ENCODE results near the gene NPM1.

The NPM1 gene

DNA sequence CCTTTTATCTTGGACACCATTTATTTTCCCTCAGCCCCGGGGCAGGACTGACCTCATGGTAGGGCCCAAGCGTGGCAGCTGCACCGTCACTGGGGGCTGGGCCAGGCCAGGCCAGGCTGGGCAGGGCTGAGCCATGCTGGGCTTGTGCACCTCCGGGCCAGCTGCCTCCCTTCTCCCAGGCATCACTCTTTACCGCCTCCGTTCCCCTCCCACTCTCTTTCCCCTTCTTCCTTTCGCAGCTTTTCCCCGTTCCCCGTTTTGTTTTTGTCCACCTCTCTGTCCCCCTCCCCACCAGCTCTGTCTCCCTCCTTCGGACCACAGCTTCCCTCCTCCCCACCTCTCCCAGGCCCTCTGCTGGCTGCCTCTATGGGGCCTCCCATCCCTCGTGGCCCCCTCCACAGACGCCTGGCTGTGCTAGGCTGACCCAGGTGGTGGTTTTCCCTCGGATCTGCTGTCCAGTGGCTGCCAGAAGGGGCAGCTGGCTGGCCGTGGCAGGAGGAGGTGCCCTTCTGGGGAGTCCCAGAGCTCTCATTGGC, 49.7 kb downstream of the NPM1 start:
- Histone ChIP-seq H3K4me3 (ENCODE audit: low read length in 2 of 2) (no peak overlapping the region), H3K27me3 (ENCODE audit: control insufficient read depth in 1 of 2, insufficient read depth in 2 of 2, low read length in 2 of 2) (no peaks in the 10 kb centered on the region), H3K27ac (ENCODE audit: low read length) (no peak overlapping the region), H3K9me3 (ENCODE audit: control insufficient read depth in 2 of 2, low read length in 2 of 2) (no peaks in the 10 kb centered on the region), H3K36me3 (ENCODE audit: control insufficient read depth in 2 of 2, insufficient read depth in 2 of 2, low read length in 2 of 2) (no peaks in the 10 kb centered on the region), H3K9ac (ENCODE audit: low read length in 2 of 2) (no peak overlapping the region), H3K4me1 (ENCODE audit: control insufficient read depth, insufficient read depth, low read length) (no peaks in the 10 kb centered on the region)

DNA sequence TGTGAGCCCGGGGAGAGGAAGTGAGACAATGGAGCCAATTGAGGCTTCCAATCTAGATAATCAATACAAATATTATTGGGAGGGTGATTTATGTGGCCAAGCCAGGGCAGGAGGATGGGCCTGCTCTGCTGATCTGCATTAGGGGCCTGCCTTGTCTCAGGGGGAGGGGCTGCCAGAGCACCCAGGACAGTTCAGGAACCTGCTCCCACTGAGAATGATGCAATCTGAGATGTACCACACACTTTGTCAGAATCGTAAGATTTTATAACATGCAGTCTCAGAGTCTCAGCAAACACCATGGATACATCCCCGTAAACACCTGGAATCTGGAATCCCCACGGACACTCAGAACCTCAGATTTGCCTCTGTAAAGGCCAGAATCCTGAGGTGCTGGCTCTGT, 51.1 kb downstream of the NPM1 start:
- Histone ChIP-seq H3K36me3 (ENCODE audit: control insufficient read depth in 2 of 2, insufficient read depth in 2 of 2, low read length in 2 of 2) (no peaks in the 10 kb centered on the region), H3K9ac (ENCODE audit: low read length in 2 of 2) (no peak overlapping the region), H3K27me3 (ENCODE audit: control insufficient read depth in 1 of 2, insufficient read depth in 2 of 2, low read length in 2 of 2) (no peaks in the 10 kb centered on the region), H3K9me3 (ENCODE audit: control insufficient read depth in 2 of 2, low read length in 2 of 2) (no peaks in the 10 kb centered on the region), H3K27ac (ENCODE audit: low read length) (no peak overlapping the region), H3K4me3 (ENCODE audit: low read length in 2 of 2) (no peak overlapping the region), H3K4me1 (ENCODE audit: control insufficient read depth, insufficient read depth, low read length) (no peaks in the 10 kb centered on the region)

DNA sequence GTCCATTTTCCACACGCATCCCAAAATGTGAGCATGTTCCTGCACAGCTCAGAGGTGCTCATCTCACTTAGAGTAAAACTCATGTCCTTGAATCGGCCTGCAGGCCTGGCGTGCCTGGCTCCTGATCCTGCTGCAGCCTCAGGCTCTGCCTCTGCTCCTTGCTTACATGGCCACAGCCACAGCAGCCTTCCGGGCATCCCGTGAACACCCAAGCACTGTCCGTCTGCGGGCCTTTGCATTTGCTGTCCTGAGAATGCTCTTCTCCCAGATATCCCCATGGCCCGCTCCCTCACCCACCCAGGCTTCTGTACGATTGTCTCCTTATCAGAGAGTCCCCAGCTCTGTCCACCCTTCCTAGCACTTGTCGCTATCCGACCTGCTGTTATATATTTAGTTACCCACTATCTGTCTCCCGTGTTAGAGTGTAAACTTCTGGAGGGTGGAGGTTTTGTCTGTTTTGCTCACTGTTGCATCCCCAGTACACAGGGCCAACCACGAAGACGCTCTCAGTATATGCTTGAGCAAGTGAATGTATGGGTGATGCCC, 53.7 kb downstream of the NPM1 start:
- no peaks in the 10 kb centered on the region for H3K36me3 ChIP-seq (ENCODE audit: control insufficient read depth in 2 of 2, insufficient read depth in 2 of 2, low read length in 2 of 2)
- H3K27me3 ChIP-seq (ENCODE audit: control insufficient read depth in 1 of 2, insufficient read depth in 2 of 2, low read length in 2 of 2), result no peaks in the 10 kb centered on the region
- H3K4me1 ChIP-seq (ENCODE audit: control insufficient read depth, insufficient read depth, low read length), result peaks cover 6% of the 10 kb centered on the region
- no peak overlapping the region for H3K4me3 ChIP-seq (ENCODE audit: low read length in 2 of 2)
- no peaks in the 10 kb centered on the region for H3K9me3 ChIP-seq (ENCODE audit: control insufficient read depth in 2 of 2, low read length in 2 of 2)
- no peak overlapping the region for H3K27ac ChIP-seq (ENCODE audit: low read length)
- H3K9ac ChIP-seq (ENCODE audit: low read length in 2 of 2), result no peak overlapping the region

DNA sequence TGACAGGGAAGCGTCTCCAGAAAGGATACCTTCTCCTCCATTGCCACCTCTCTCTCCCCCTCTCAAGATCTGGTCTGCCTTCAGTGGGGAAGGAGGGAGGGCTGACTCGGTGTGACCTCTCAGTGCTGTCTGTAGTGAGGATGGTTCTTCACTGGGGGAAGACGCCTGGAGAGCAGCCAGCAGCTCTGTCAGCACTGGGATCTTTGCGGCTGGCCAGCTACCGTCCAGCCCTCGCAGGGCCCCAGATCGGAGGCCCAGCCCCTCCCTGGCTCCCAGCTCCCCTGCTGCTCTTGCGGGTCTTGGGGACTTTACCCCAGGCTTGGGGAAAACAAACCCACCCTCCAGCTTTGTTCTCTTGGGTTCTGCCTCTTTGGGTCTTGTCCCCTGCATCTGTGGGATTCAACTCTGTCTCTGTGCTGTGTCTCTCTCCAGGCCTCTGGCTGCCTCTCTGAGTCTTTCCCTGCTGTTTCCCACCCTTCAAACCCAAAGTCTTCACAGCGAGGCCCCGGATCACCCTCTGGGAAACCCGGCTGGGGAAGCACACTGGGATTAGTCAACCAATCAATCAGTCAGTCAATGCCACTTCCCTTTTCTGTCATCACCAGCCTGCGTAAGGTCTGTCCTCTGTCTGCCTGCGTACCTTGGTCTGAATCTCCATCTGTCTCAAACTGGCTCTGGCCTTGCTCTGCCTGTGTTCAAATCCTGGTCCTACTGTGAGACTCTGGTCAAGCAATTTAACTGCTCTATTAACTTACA, 54.8 kb downstream of the NPM1 start:
- Histone ChIP-seq H3K4me1 (ENCODE audit: control insufficient read depth, insufficient read depth, low read length) (peaks cover 6% of the 10 kb centered on the region), H3K9ac (ENCODE audit: low read length in 2 of 2) (no peak overlapping the region), H3K36me3 (ENCODE audit: control insufficient read depth in 2 of 2, insufficient read depth in 2 of 2, low read length in 2 of 2) (no peaks in the 10 kb centered on the region), H3K9me3 (ENCODE audit: control insufficient read depth in 2 of 2, low read length in 2 of 2) (no peaks in the 10 kb centered on the region), H3K27me3 (ENCODE audit: control insufficient read depth in 1 of 2, insufficient read depth in 2 of 2, low read length in 2 of 2) (no peaks in the 10 kb centered on the region), H3K27ac (ENCODE audit: low read length) (no peak overlapping the region), H3K4me3 (ENCODE audit: low read length in 2 of 2) (no peak overlapping the region)

DNA sequence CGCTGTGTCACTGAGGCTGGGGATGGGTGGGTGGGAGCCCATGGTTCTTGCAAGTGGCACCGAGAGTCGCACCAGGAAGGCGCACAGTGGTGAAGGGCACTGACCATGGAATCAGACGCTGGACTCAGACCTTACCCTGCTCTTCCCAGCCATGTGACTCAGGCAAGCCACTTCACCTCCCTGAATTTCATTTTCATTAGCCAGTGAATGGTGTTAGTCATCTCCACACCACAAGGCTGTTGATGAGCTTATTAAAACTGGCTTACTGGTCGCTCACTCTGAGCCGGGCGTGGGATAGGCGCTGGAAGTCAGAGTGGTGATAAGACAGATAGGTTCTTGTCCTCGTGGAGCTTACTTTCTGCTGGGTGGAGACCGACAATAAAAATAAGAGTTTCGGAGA, 56.9 kb downstream of the NPM1 start:
- no peaks in the 10 kb centered on the region for H3K9me3 ChIP-seq (ENCODE audit: control insufficient read depth in 2 of 2, low read length in 2 of 2)
- no peak overlapping the region for H3K9ac ChIP-seq (ENCODE audit: low read length in 2 of 2)
- H3K4me3 ChIP-seq (ENCODE audit: low read length in 2 of 2), result no peak overlapping the region
- peaks cover 6% of the 10 kb centered on the region for H3K4me1 ChIP-seq (ENCODE audit: control insufficient read depth, insufficient read depth, low read length)
- no peak overlapping the region for H3K27ac ChIP-seq (ENCODE audit: low read length)
- H3K36me3 ChIP-seq (ENCODE audit: control insufficient read depth in 2 of 2, insufficient read depth in 2 of 2, low read length in 2 of 2), result no peaks in the 10 kb centered on the region
- H3K27me3 ChIP-seq (ENCODE audit: control insufficient read depth in 1 of 2, insufficient read depth in 2 of 2, low read length in 2 of 2), result no peaks in the 10 kb centered on the region

DNA sequence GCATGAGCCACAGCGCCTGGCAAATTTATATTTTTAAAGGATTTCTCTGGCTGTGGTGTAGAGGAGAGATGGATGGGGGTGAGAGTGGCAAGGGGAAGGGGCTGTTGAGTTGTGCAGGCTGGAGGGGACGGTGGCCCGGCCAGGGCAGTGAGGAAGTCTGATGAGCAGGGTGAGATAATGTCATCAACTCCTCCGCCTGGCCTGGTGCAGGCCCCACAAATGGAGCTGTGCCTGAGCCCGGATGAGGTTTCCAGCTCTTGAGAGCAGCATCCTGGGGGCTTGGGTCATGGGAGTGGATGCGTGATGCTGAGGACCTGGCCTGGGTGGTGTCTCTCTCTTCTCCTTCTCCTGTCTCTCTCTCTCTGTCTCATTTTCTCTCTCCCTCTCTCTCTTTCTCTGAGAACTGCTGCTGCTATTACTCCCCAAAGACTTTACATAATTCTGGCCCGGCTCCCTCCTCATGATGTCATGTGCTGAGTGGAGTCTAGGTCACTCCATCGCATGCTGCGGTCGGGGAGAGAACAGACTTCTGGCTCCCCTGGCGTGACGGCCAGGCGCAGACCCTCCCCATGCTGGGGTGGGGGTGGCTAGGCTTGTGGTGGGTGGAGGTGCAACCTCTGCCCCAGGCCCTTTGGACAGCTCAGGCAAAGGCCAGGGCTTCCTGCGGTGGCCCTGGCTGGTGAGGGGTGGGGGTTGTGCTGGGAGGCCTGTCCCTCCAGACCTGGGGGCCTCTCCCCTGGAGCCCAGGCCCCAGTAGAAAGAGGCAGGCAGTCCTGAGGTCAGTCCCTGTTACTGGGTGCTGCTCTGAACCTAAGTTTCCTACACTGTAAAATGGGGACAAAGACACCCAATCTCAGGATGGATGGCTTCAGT, 58.2 kb downstream of the NPM1 start:
- Histone ChIP-seq H3K4me3 (ENCODE audit: low read length in 2 of 2) (no peak overlapping the region), H3K4me1 (ENCODE audit: control insufficient read depth, insufficient read depth, low read length) (peaks cover 9% of the 10 kb centered on the region)

DNA sequence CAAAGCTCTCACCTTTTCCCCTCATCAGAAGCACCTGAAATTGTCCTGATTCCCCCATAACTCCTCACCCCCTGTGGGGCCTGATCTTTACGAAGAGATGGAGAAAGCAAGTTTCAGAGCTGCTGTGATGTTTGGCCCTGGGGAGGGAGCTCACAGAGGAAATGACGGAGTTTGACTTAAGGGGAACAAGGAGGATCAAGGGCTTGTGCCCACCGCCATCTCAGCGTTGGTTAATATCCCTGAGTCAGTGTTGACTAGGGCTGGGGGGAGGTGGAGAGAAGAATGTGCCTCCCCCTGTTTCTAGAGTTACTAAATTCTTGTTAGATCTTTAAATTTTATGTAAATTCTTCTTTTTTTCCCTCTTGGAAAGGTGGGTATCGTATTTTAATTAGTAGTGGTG, 59.6 kb downstream of the NPM1 start:
- H3K27me3 ChIP-seq (ENCODE audit: control insufficient read depth in 1 of 2, insufficient read depth in 2 of 2, low read length in 2 of 2), result no peaks in the 10 kb centered on the region
- H3K4me1 ChIP-seq (ENCODE audit: control insufficient read depth, insufficient read depth, low read length), result peaks cover 14% of the 10 kb centered on the region
- H3K9me3 ChIP-seq (ENCODE audit: control insufficient read depth in 2 of 2, low read length in 2 of 2), result no peaks in the 10 kb centered on the region
- no peak overlapping the region for H3K9ac ChIP-seq (ENCODE audit: low read length in 2 of 2)
- no peak overlapping the region for H3K27ac ChIP-seq (ENCODE audit: low read length)
- H3K4me3 ChIP-seq (ENCODE audit: low read length in 2 of 2), result no peak overlapping the region
- H3K36me3 ChIP-seq (ENCODE audit: control insufficient read depth in 2 of 2, insufficient read depth in 2 of 2, low read length in 2 of 2), result no peaks in the 10 kb centered on the region

More for the DNA sequence above, 58.2 kb downstream of the NPM1 start:
- H3K9me3 ChIP-seq (ENCODE audit: control insufficient read depth in 2 of 2, low read length in 2 of 2), result no peaks in the 10 kb centered on the region
- H3K9ac ChIP-seq (ENCODE audit: low read length in 2 of 2), result no peak overlapping the region
- no peaks in the 10 kb centered on the region for H3K27me3 ChIP-seq (ENCODE audit: control insufficient read depth in 1 of 2, insufficient read depth in 2 of 2, low read length in 2 of 2)
- no peak overlapping the region for H3K27ac ChIP-seq (ENCODE audit: low read length)
- no peaks in the 10 kb centered on the region for H3K36me3 ChIP-seq (ENCODE audit: control insufficient read depth in 2 of 2, insufficient read depth in 2 of 2, low read length in 2 of 2)

DNA sequence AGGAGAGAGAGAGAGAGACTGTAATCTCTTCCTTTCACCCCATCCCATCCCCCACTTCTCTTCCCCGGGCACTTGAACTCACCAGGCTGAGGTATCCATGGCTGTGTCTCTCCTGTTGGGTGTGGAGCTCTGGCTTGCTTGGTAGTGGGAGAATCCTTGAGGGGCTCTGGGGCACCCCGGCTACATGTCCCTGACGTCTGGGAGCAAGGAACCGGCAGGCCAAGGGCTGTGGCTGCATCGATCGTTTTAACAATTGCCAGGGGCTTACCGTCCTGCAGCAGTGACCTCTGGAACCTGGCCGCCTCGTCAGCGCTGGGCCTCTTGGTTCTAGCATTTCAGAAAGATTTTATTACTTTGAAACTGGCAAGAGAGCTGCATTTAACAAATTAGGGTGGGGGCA, 61.8 kb downstream of the NPM1 start:
- no peaks in the 10 kb centered on the region for H3K9me3 ChIP-seq (ENCODE audit: control insufficient read depth in 2 of 2, low read length in 2 of 2)
- no peaks in the 10 kb centered on the region for H3K27me3 ChIP-seq (ENCODE audit: control insufficient read depth in 1 of 2, insufficient read depth in 2 of 2, low read length in 2 of 2)
- no peak overlapping the region for H3K4me3 ChIP-seq (ENCODE audit: low read length in 2 of 2)
- no peaks in the 10 kb centered on the region for H3K36me3 ChIP-seq (ENCODE audit: control insufficient read depth in 2 of 2, insufficient read depth in 2 of 2, low read length in 2 of 2)
- no peak overlapping the region for H3K27ac ChIP-seq (ENCODE audit: low read length)
- H3K4me1 ChIP-seq (ENCODE audit: control insufficient read depth, insufficient read depth, low read length), result peaks cover 14% of the 10 kb centered on the region
- no peak overlapping the region for H3K9ac ChIP-seq (ENCODE audit: low read length in 2 of 2)

DNA sequence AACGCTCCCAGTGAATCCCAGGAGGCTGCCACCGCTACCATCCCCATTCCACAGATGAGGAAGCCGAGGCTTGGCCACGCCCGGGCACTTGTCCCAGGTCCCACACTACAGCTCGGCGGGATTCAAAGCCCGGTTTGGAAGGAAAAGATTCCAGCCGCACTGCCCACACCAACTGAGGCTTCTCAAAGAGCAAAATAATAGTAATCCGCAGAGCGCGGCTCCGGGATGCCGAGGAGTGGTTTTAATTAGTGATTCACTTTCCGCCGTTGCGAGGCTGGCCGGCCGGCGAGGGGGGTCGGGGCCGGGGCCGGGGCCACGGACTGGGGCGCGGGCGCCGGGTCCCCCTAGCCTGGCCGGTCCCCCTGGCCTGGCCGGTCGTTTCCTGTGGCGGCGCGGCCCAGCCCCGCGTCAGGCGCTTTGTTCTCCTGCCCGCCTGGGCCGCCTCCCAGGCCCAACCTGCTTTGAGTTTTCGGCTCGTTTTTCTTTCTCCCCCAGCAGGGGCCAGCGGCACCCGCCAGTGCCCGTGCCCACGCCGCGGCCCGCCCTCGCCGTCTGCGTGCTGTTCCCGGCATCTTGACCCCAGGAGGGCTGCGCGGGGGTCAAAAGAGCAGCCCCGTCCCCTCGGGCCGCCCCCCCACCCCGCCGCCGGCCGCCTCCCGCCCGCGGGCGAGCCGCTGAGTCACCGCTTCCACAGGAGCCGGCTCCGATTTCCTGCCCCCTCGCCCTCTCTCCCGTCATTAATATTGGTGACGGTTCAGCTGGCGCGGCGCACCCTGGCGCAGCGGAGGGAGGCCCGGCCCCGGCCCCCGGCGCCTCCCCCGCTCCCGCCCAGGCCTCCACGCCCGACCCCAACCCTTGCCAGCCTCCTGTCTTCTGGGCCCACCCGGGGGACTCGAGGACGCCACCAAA, 63.0 kb downstream of the NPM1 start:
- Histone ChIP-seq H3K9me3 (ENCODE audit: control insufficient read depth in 2 of 2, low read length in 2 of 2) (no peaks in the 10 kb centered on the region), H3K9ac (ENCODE audit: low read length in 2 of 2) (peak overlapping the region in 1 of 2 donors; percentile 44), H3K27ac (ENCODE audit: low read length) (no peak overlapping the region)

DNA sequence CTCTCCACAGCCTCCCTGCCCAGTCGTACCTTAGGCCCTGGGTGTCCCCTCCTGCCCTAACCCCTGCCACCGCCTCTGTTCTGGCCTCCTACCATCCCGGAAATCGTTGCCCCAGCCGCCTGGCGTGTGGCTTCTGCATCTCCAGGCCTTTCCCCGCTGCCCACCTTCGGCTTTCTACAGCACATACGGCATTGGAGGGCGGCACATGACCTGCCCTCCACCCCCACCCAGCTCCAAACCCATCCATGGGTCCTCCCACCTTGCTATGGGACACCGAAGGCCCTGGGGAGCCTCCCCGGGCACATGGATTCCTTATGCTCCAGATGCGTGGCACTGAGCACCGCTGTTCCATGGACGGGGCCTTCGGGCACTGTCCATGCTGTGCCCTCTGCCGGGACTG, 63.8 kb downstream of the NPM1 start:
- no peaks in the 10 kb centered on the region for H3K9me3 ChIP-seq (ENCODE audit: control insufficient read depth in 2 of 2, low read length in 2 of 2)
- peak overlapping the region in 1 of 2 donors; percentile 44 for H3K9ac ChIP-seq (ENCODE audit: low read length in 2 of 2)
- H3K27me3 ChIP-seq (ENCODE audit: control insufficient read depth in 1 of 2, insufficient read depth in 2 of 2, low read length in 2 of 2), result no peaks in the 10 kb centered on the region
- H3K4me1 ChIP-seq (ENCODE audit: control insufficient read depth, insufficient read depth, low read length), result peaks cover 8% of the 10 kb centered on the region
- peak overlapping the region in 1 of 2 donors; percentile 61 for H3K4me3 ChIP-seq (ENCODE audit: low read length in 2 of 2)
- H3K36me3 ChIP-seq (ENCODE audit: control insufficient read depth in 2 of 2, insufficient read depth in 2 of 2, low read length in 2 of 2), result no peaks in the 10 kb centered on the region
- no peak overlapping the region for H3K27ac ChIP-seq (ENCODE audit: low read length)

More for the DNA sequence above, 63.0 kb downstream of the NPM1 start:
- Histone ChIP-seq H3K36me3 (ENCODE audit: control insufficient read depth in 2 of 2, insufficient read depth in 2 of 2, low read length in 2 of 2) (no peaks in the 10 kb centered on the region), H3K27me3 (ENCODE audit: control insufficient read depth in 1 of 2, insufficient read depth in 2 of 2, low read length in 2 of 2) (no peaks in the 10 kb centered on the region), H3K4me1 (ENCODE audit: control insufficient read depth, insufficient read depth, low read length) (peaks cover 12% of the 10 kb centered on the region), H3K4me3 (ENCODE audit: low read length in 2 of 2) (peak overlapping the region in 1 of 2 donors; percentile 61)
